GM21423 (cell line): ENCODE data around the gene EHBP1.
A peak's percentile ranks its signal among the peaks of the same experiment; 100 is the strongest.

Experiments used
- ATAC-seq: cut with Tn5 transposase; IDR thresholded peaks from one replicate; pipeline ENCODE4 v1.9.1; 2021; ENCODE audit warnings: mild to moderate bottlenecking, moderate library complexity; ENCODE audit not compliant: unreplicated experiment

Gene EHBP1

GRCh38 chr2:63047321-63048279 is 342.1 kb downstream of the EHBP1 start:
- ATAC-seq = no peak

- ATAC-seq = no peak
Observed at GRCh38 chr2:63048367-63049171, 343.1 kb downstream of the EHBP1 start.

- ATAC-seq = no peak
Observed at GRCh38 chr2:63049211-63049969, 343.9 kb downstream of the EHBP1 start.

- ATAC-seq = no peak
Observed at GRCh38 chr2:63049970-63050333, 344.4 kb downstream of the EHBP1 start.

GRCh38 chr2:63050334-63051041 is 345.0 kb downstream of the EHBP1 start, which contains the start of gene OTX1:
OTX1 (plus strand) TSS chr2:63050830; CDS start chr2:63052991, 2,161 bp downstream.
- peak; percentile 72 for ATAC-seq

GRCh38 chr2:63051042-63051794 is 345.7 kb downstream of the EHBP1 start:
- ATAC-seq = no peak

- ATAC-seq = no peak
Observed at GRCh38 chr2:63051795-63052333, 346.4 kb downstream of the EHBP1 start.

- ATAC-seq = no peak
Observed at GRCh38 chr2:63052411-63053080, 347.0 kb downstream of the EHBP1 start.

GRCh38 chr2:63053081-63053888 is 347.8 kb downstream of the EHBP1 start:
- ATAC-seq = no peak

GRCh38 chr2:63053889-63054602 is 348.5 kb downstream of the EHBP1 start:
- ATAC-seq = no peak

- ATAC-seq = no peak
Observed at GRCh38 chr2:63054841-63055225, 349.3 kb downstream of the EHBP1 start.

GRCh38 chr2:63055226-63056106 is 350.0 kb downstream of the EHBP1 start:
- no peak for ATAC-seq

GRCh38 chr2:63056107-63057050 is 350.9 kb downstream of the EHBP1 start:
- ATAC-seq = peak; percentile 29

- ATAC-seq = no peak
Observed at GRCh38 chr2:63057249-63058143, 352.0 kb downstream of the EHBP1 start.
